Memory B cell (primary cell): Measurements from ENCODE around the gene PLEKHN1.
"Not testable (repeated sequence)": the region's sequence is repeated elsewhere in the genome, so short reads cannot be mapped to it uniquely, and the experiment has no call there.

Experiments used
- ATAC-seq: fragments of 150-1000 bp; cut with Tn5 transposase; 2 replicates; pipeline ENCODE4 v1.10.0; 2021; ENCODE audit warnings: low read depth, mild to moderate bottlenecking, moderate library complexity
- DNase-seq, 2 donors: peaks; one replicate each; pipeline ENCODE4 v3.0.0; 2022; ENCODE audit warnings: low spot score in 2 of 2
- H3K27ac Mint-ChIP-seq: one replicate; pipeline ENCODE4 v1.8.0; 2022; ENCODE audit warnings: mild to moderate bottlenecking, moderate library complexity, mixed read lengths
- H3K27me3 Mint-ChIP-seq: one replicate; pipeline ENCODE4 v1.8.0; 2022; ENCODE audit warnings: mixed read lengths
- H3K36me3 Mint-ChIP-seq: one replicate; pipeline ENCODE4 v1.8.0; 2022; ENCODE audit warnings: mild to moderate bottlenecking, mixed read lengths
- H3K4me1 Mint-ChIP-seq: one replicate; pipeline ENCODE4 v1.8.0; 2022; ENCODE audit warnings: mixed read lengths
- H3K4me3 Mint-ChIP-seq: one replicate; pipeline ENCODE4 v1.8.0; 2022; ENCODE audit warnings: mild to moderate bottlenecking, moderate library complexity, mixed read lengths
- H3K9me3 Mint-ChIP-seq: one replicate; pipeline ENCODE4 v1.8.0; 2022; ENCODE audit warnings: mixed read lengths

The PLEKHN1 gene

DNA sequence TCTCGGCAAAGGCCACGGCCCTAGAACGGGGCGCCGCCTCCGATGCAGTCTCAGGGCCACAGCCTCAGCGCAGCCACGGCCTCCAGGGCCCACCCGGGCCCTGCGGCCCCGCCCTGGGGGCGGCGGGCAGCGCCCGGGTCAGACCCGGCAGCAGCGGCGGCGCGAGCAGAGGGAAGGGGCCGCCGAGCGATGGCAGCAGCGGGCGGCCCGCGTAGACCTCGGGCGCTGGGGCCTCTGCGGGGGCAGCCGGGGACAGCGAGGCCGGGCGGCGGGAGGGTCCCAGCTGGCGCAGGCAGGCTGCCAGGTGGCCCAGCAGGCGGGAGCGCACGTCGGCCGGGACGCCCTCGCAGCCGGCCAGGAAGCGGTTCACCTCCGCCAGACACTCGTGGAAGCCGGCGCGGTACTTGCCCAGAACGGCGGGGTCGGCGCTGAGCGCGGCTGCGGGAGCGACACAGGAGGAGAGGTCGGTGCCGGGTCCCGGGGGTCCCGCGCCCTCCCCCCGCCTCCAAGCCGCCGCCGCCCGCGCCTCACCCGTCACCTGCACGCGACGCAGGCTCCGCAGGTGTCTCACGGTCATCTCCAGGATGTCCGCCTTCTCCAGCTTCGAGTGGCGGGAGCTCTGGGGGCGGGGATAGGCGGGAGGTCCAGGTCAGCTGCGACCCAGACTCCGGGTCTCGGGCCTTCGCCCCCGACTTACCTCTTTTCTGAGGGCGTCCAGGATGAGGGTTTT lies 32.9 kb downstream of the PLEKHN1 start:
- H3K4me1 Mint-ChIP-seq: peaks cover 7% of the 10 kb centered on the region
- no peaks in the 10 kb centered on the region for H3K36me3 Mint-ChIP-seq
- ATAC-seq: peak; percentile 1
- DNase-seq: peak in 1 of 2 donors; percentile 59
- peak overlapping the region; percentile 44 for H3K4me3 Mint-ChIP-seq
- peaks cover 26% of the 10 kb centered on the region for H3K27me3 Mint-ChIP-seq
- H3K9me3 Mint-ChIP-seq: no peaks in the 10 kb centered on the region
- no peak overlapping the region for H3K27ac Mint-ChIP-seq

DNA sequence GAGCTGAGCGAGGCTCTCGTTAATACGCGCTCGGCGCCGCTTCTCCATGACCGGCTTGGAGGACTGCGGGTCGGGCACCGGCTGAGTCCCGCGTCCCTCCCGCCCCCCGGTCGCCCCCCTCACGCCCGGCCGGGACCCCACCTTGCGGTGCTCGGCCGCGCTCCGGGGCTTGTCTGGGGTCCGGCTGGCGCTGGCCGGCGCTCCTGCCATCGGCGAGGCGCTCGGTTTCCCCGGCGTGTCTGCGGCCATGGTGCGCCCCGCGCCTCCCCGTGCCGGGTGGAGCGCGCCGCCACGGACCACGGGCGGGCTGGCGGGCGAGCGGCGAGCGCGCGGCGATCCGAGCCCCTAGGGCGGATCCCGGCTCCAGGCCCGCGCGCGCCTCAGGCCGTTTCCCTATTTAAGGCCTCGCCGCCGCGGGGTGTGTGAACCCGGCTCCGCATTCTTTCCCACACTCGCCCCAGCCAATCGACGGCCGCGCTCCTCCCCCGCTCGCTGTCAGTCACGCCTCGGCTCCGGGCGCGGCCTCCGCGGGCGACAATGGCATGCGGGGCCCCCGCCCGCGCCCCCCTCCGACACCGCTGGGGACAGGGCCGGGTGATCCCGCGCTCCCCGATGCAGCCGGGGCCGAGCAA lies 33.6 kb downstream of the PLEKHN1 start, which contains the start of gene HES4:
HES4 (minus strand) TSS at position 373 of the 632 bp plus-strand sequence; CDS start at position 249, 124 bp downstream.
- Mint-ChIP-seq H3K27me3 (peaks cover 25% of the 10 kb centered on the region), H3K27ac (peak within 1 kb of the TSS; percentile 97), H3K36me3 (no peaks in the 10 kb centered on the region), H3K4me1 (peaks cover 11% of the 10 kb centered on the region), H3K4me3 (peak within 1 kb of the TSS; percentile 80), H3K9me3 (no peaks in the 10 kb centered on the region)
- DNase-seq: peak; percentile 55 to 69
- ATAC-seq: peak; percentile 44

DNA sequence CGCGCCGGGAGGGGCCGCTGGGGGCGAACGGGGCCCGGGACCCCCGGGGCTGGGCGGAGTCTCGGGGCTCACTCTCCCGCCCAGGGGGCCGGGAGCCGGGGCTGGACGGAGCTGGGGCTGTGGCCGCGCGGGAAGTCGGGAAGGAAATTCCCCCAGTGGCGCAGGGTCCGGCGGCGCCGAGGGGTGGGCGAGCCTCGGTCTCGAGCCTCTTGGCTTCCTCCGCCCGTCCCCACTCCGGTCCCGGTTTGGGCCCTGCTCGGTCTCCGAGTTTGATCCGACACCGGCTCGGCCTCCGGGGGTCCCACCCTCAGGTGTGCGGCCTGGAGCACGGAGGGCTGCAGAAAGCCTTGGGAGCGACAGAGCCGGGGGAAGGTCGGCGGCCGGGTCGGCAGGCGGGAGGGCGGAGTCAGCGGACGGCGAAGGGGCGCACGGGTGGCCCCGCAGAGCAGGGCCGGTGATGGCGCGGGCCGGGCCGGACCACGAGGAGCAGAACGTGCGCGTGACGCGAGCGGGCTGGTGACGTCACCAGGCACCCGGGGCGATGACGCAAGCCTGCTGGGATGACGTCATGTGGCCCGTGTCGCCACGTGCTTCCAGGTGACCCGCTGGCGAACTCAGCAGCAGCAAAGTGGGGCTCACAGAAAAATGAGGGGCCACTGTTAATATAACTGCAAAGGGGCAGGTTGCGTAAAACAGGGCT lies 34.2 kb downstream of the PLEKHN1 start:
- peaks cover 16% of the 10 kb centered on the region for H3K4me1 Mint-ChIP-seq
- H3K9me3 Mint-ChIP-seq: no peaks in the 10 kb centered on the region
- no peaks in the 10 kb centered on the region for H3K36me3 Mint-ChIP-seq
- peaks cover 28% of the 10 kb centered on the region for H3K27me3 Mint-ChIP-seq
- ATAC-seq (peak; percentile 61), DNase-seq (peak; percentile 84 to 91)
- peak overlapping the region; percentile 97 for H3K27ac Mint-ChIP-seq
- H3K4me3 Mint-ChIP-seq: peak overlapping the region; percentile 80

GRCh38 chr1:1001057-1001783 lies 34.9 kb downstream of the PLEKHN1 start:
- peaks cover 26% of the 10 kb centered on the region for H3K27me3 Mint-ChIP-seq

GRCh38 chr1:1003618-1004419 lies 37.5 kb downstream of the PLEKHN1 start:
- ATAC-seq (no peak), DNase-seq (no peak)
- Mint-ChIP-seq H3K27ac (no peak overlapping the region), H3K9me3 (no peaks in the 10 kb centered on the region), H3K36me3 (no peaks in the 10 kb centered on the region), H3K4me3 (no peak overlapping the region), H3K27me3 (peaks cover 23% of the 10 kb centered on the region), H3K4me1 (peaks cover 11% of the 10 kb centered on the region)

More at GRCh38 chr1:1001057-1001783, 34.9 kb downstream of the PLEKHN1 start:
- H3K4me1 Mint-ChIP-seq: peaks cover 11% of the 10 kb centered on the region
- H3K36me3 Mint-ChIP-seq: no peaks in the 10 kb centered on the region
- peak overlapping the region; percentile 97 for H3K27ac Mint-ChIP-seq
- DNase-seq (no peak), ATAC-seq (no peak)
- H3K4me3 Mint-ChIP-seq: peak overlapping the region; percentile 80
- no peaks in the 10 kb centered on the region for H3K9me3 Mint-ChIP-seq

DNA sequence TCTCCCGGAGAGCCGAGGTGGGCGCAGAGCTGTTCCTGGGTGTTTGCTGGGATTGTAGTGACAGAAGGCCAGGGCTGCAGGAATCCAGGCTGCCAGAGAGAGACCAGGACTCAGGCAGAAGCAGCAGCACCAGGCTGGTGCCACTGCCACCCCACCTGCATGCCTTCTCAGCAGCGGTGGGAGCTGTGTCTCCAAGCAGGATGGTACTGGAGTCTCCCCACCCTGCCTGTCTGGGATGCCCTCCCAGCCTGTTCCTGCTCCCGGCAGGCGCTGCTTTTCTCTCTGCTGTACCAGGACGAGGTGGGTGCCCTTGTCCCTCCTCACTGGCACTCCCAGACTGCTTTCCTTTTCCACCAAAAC lies 38.1 kb downstream of the PLEKHN1 start:
- peaks cover 14% of the 10 kb centered on the region for H3K4me1 Mint-ChIP-seq
- no peak overlapping the region for H3K4me3 Mint-ChIP-seq
- H3K36me3 Mint-ChIP-seq: peaks cover 1% of the 10 kb centered on the region
- H3K27ac Mint-ChIP-seq: no peak overlapping the region
- DNase-seq (no peak), ATAC-seq (no peak)
- H3K27me3 Mint-ChIP-seq: peaks cover 26% of the 10 kb centered on the region
- no peaks in the 10 kb centered on the region for H3K9me3 Mint-ChIP-seq

- peaks cover 1% of the 10 kb centered on the region for H3K36me3 Mint-ChIP-seq
- peaks cover 26% of the 10 kb centered on the region for H3K27me3 Mint-ChIP-seq
- H3K9me3 Mint-ChIP-seq: no peaks in the 10 kb centered on the region
- ATAC-seq (no peak), DNase-seq (no peak)
- peaks cover 14% of the 10 kb centered on the region for H3K4me1 Mint-ChIP-seq
- no peak overlapping the region for H3K27ac Mint-ChIP-seq
- H3K4me3 Mint-ChIP-seq: no peak overlapping the region
Observed at GRCh38 chr1:1004780-1005697, 38.8 kb downstream of the PLEKHN1 start.

GRCh38 chr1:1005774-1006304 lies 39.6 kb downstream of the PLEKHN1 start:
- Mint-ChIP-seq H3K27ac (no peak overlapping the region), H3K4me3 (no peak overlapping the region), H3K36me3 (peaks cover 1% of the 10 kb centered on the region), H3K4me1 (peaks cover 12% of the 10 kb centered on the region), H3K27me3 (peaks cover 25% of the 10 kb centered on the region), H3K9me3 (no peaks in the 10 kb centered on the region)
- DNase-seq (no peak), ATAC-seq (no peak)

DNA sequence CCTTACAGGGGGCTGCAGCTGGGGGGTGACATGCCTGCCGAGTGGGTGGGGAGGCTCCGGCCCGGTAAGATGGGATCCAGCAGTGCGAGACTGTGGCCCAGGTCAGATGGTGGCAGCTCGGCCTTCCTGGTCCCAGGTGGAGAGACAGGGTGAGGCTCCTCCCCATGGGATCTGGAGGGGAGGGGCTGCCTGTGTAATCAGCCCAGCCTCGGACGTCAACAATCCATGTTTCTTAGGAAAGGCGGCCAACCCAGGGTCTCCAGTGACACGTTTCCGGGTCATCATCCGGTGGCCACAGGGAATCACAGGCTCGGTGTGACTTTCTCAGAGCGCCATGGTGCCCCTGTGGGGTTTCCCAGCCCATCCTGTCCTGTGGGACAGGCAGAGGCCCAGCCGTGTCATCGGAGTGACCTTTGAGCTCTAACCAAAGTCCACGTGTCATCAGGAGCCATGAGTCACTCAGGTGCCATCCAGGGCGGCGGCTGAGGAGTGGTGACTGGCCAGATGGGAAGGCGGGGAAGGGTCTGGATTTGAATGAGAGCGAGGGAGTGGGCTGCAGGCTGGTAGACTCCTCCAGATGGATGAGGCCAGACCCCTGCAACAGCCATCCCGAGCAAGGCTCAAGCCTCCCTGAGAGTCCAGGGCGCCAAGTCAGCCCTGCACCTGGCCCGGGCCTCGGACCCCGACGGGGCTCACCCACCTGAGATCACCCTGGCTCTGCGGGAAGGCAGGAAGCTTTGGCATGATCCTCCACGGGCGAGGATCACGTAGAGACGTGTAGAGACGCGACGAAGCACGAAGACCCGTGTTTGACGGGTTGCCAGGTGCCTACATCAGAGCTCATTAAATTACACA lies 40.2 kb downstream of the PLEKHN1 start:
- no peak for ATAC-seq

GRCh38 chr1:1010131-1010530 lies 43.8 kb downstream of the PLEKHN1 start:
- H3K27ac Mint-ChIP-seq, DNase-seq, H3K4me3 Mint-ChIP-seq, ATAC-seq, H3K9me3 Mint-ChIP-seq, H3K36me3 Mint-ChIP-seq: not testable (repeated sequence)
- Mint-ChIP-seq H3K27me3 (peaks cover 12% of the 10 kb centered on the region), H3K4me1 (peaks cover 20% of the 10 kb centered on the region)

More for the DNA sequence above, 40.2 kb downstream of the PLEKHN1 start:
- H3K27me3 Mint-ChIP-seq: peaks cover 23% of the 10 kb centered on the region
- no peak for DNase-seq
- H3K4me3 Mint-ChIP-seq: no peak overlapping the region
- no peak overlapping the region for H3K27ac Mint-ChIP-seq
- H3K36me3 Mint-ChIP-seq: peaks cover 1% of the 10 kb centered on the region
- no peaks in the 10 kb centered on the region for H3K9me3 Mint-ChIP-seq
- peaks cover 12% of the 10 kb centered on the region for H3K4me1 Mint-ChIP-seq

- H3K27me3 Mint-ChIP-seq: peaks cover 7% of the 10 kb centered on the region
- no peak overlapping the region for H3K4me3 Mint-ChIP-seq
- ATAC-seq (no peak), DNase-seq (no peak)
- peaks cover 18% of the 10 kb centered on the region for H3K4me1 Mint-ChIP-seq
- H3K36me3 Mint-ChIP-seq: peaks cover 1% of the 10 kb centered on the region
- no peaks in the 10 kb centered on the region for H3K9me3 Mint-ChIP-seq
- H3K27ac Mint-ChIP-seq: no peak overlapping the region
Observed at GRCh38 chr1:1011396-1011949, 45.2 kb downstream of the PLEKHN1 start.
